Measurements from ENCODE around the gene LRBA.
"Not testable (repeated sequence)": the region's sequence is repeated elsewhere in the genome, so short reads cannot be mapped to it uniquely, and the experiment has no call there.

LRBA gene

DNA sequence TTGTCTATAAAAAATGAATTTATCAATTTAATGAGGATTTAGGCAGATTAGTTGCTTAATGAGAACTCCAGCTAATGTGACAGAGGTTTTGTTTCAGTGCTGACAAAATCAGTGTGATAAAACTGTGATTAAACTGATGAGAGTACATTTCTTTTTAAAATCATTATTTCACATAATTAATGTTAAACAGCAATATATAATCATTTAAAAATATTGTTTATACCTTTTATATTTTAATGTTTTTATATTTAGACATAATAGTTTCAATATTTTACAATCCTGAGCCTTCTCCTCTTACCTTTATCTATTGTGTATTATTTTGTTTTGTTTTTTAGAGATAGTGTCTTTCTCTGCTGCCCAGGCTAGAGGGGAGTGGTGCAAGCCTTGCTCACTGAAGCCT lies 480.3 kb downstream of the LRBA start:
- DNase-seq (ENCODE audit: low read depth in 2 of 3, low spot score in 2 of 3) = no peak

DNA sequence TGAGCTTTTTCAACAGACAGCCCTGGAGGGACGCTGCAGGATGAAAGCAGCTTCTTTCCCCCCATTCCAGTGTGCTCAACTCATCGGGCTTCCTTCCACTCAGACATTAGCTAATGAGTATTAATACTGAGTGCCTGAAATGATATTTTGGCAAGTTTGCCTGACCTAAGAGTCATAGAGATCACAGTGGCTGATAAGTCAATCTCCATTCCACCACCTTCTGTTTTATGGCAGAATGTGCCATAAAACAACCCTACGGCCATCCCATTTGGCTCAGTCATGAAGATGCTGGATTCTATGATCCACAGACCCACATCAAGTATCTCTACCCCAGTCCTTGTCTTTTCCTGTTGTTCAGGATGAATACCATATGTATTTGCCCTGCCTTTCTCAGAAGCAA lies 481.4 kb downstream of the LRBA start:
- DNase-seq (ENCODE audit: low read depth in 2 of 3, low spot score in 2 of 3) = no peak

DNA sequence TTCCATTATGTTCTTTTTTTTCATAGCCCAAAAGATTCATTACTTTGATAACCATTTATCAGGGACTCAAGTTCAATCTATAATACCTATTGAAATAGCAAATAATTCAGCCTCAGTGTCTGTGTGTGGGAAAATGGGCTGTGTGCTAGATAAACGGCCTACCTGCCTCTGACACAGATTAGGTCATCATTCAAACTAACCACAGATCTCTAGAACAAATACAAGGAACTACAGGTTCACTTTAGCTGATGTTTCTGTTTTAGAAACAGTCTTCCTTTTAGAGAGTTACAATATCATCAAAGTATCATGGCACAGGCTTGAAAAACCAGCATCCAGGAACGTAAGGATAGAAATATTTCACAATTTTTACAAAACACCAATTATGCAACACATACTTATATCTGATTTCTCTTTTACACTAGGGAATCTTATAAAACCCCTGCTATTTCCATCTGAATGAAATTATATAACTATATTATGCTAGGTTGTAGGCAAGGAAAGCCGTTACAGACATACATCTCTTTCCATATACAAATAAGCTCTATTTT lies 489.7 kb downstream of the LRBA start:
- DNase-seq (ENCODE audit: low read depth in 2 of 3, low spot score in 2 of 3) = no peak

DNA sequence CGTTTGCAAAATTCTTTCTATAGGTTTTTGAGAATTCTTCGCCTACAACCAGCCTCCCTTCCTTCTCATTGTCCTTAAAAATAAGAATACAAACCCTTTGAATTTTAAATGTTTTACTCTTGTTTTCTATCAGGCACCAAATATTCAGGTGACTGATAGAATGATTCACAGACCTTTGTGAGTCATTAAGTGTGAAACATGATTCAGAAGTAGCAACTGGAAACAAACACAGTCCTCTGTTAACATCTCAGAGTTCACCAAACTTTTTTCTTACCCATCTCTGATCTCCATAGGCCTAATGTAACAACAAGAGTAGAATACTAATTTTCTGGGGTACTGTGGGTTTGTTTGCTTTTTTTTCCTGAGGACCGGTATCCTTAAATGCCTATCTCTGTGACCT lies 496.5 kb downstream of the LRBA start:
- no peak for DNase-seq (ENCODE audit: low read depth in 2 of 3, low spot score in 2 of 3)

DNA sequence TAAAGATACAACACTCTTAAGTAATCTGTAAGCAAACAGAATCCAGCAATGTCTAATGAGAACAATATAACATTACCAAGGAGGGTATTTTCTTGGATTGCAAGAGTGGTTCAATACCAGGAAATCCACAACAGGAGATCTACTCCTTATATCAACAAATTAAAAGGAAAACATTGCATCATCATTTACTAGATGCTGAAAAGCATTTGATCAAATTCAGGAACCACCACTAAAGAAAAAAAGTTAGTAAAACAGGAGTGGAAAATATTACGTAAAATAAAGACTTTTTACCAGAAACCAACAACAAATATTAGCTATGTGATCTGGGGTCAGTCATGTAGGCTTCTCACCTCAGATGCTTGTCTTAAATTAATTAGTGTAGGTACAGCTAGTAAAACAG lies 499.9 kb downstream of the LRBA start:
- DNase-seq (ENCODE audit: low read depth in 2 of 3, low spot score in 2 of 3) = no peak

DNA sequence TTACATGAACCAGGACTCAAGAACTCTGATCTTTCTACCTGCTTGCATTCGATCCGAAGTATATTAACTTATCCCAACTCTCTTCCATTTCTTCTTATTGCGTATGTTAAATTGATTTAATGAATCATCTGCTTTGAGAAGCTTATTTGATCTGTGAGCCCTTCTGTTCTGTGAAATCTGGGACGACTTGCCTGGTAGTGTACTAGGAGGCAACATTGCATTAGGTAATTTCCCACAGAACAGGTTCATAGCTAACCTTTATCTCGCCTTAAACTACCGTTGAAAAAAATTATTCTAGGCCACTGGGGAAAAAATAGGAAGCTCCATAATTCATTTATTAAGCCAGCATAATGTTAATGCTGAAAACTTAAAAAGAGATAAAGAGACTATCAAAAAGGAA lies 500.4 kb downstream of the LRBA start:
- no peak for DNase-seq (ENCODE audit: low read depth in 2 of 3, low spot score in 2 of 3)

DNA sequence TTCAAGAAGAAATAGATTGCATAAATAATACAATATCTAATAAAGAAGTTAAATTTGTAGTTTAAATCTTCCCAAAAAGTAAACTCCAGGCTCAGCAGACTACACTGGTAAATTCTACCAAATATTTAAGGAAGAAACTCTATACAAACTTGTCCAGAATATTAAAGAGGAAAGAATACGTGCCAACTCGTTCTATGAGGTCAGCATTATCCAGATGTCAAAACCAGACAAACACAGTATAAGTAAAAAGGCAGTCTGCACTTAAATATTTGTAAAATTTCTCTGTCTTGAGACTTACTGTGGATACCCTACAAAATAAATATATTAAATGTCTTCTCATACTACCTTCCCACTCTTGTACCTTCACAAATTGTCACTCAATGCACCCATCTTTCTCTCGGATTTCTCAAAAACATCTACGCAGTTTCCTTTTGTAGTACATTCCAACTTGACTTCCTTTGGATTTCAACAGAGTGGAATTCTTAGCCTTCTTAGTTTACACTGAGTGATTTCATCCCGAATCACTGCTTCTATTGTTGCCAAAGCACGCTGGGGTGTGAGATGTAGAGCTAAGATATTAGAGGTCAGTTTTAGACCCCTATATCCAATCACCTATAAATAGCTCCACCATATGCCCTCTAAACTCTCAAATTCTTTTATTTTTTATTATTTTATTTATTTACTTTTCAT lies 504.8 kb downstream of the LRBA start:
- no peak for DNase-seq (ENCODE audit: low read depth in 2 of 3, low spot score in 2 of 3)

DNA sequence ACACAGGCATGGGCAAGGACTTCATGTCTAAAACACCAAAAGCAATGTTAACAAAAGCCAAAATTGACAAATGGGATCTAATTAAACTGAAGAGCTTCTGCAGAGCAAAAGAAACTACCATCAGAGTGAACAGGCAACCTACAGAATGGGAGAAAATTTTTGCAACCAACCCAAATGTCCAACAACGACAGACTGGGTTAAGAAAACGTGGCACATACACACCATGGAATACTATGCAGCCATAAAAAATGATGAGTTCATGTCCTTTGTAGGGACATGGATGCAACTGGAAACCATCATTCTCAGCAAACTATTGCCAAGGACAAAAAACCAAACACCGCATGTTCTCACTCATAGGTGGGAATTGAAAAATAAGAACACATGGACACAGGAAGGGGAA lies 507.4 kb downstream of the LRBA start:
- DNase-seq (ENCODE audit: low read depth in 2 of 3, low spot score in 2 of 3) = not testable (repeated sequence)

- no peak for DNase-seq (ENCODE audit: low read depth in 2 of 3, low spot score in 2 of 3)
These were observed 513.1 kb downstream of the LRBA start for GRCh38 chr4:150501983-150502382.

DNA sequence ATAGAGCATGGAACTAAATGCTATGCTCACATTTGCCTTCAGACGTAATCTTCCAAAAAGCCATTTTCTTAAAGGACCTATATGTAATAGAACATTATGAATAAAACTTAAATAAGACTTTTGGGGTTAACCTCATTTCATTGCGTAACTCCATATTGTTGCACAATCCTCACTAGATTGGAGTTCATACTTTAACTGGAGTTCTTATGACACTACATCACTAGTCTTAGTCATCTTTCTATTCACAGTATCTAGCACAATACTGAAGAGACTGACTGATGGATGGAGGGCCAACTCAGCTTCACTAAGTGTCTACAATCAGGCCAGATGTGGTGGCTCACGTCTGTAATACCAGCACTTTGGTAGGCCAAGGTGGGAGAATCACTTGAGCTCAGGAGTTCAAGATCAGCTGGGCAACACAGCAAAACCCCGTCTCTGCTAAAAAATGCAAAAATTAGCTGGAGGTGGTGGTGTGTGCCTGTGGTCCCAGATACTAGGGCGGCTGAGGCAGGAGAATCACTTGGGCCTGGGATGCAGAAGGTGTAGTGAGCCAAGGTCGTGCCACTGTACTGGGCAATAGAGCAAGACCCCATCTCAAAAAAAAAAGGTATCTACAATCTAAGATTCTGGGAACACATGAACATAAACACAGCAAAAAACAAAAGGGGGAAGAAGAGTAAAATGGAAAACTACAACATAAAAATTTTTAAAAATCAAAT lies 513.9 kb downstream of the LRBA start:
- DNase-seq (ENCODE audit: low read depth in 2 of 3, low spot score in 2 of 3) = no peak

DNA sequence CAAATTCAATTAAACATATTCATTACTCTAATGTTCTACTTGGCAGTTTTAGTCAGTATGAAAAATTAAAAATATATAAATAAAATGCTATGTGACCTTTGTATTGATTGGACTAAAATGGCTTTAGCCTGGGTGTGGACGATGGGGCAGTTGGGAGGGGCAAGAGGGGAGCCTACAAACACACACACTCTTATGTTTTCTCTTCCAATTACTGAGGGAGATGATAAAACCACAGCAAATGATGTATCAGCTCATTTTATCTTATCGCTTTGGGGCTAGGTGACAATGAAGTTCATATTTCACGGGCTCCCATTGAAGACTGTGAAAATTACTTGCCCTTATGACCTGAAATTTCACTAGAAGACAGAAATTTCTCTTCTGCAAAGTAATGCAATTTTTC lies 517.5 kb downstream of the LRBA start:
- no peak for DNase-seq (ENCODE audit: low read depth in 2 of 3, low spot score in 2 of 3)

GRCh38 chr4:150495550-150495949 lies 519.5 kb downstream of the LRBA start:
- DNase-seq (ENCODE audit: low read depth in 2 of 3, low spot score in 2 of 3) = no peak

- DNase-seq (ENCODE audit: low read depth in 2 of 3, low spot score in 2 of 3) = no peak
These were observed 521.2 kb downstream of the LRBA start for GRCh38 chr4:150493851-150494250.

DNA sequence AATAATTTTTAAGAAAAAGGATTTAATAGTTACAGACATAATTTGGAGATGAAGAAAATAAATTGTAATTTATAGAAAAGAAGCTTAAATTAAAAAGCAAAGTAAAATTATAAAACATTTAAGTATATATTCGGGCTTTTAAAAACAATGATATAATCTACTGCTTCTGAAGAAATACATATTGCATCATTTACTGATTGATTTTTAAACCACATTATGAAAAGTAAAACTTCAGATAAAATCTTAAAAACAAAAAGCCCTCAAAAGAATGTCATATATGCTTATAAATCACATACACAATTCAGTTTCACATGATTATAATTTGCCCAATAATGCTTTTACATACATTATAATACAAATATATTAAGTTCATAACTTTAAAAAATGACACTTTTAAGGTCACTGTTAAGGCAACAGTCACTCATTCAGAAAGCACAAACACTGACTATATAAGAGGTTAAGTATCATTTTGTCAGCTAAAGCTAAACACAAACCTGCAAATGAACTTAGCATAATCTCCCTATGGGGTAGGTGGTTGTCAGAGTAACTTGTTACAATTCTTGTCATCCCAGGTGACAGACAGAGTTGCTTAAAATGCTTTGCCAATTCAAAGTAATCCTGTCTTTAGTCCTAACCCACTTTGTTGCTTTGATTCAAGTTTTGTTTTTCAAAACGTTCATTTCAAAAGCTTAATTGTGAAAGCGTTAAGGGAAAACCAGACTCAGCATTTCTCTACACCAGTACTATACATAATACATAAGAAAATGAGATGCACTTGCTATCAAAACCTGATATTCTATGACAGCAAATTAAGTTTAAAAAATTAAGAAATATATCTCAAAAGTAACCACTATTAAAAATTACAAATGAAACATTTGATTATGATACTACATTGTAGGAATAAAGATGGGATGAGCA lies 523.7 kb downstream of the LRBA start:
- no peak for DNase-seq (ENCODE audit: low read depth in 2 of 3, low spot score in 2 of 3)

- no peak for DNase-seq (ENCODE audit: low read depth in 2 of 3, low spot score in 2 of 3)
These were observed 532.5 kb downstream of the LRBA start for GRCh38 chr4:150482581-150482980.

- DNase-seq (ENCODE audit: low read depth in 2 of 3, low spot score in 2 of 3) = no peak
These were observed 535.4 kb downstream of the LRBA start for GRCh38 chr4:150479657-150480056.

- no peak for DNase-seq (ENCODE audit: low read depth in 2 of 3, low spot score in 2 of 3)
These were observed 537.2 kb downstream of the LRBA start for GRCh38 chr4:150477869-150478268.

DNA sequence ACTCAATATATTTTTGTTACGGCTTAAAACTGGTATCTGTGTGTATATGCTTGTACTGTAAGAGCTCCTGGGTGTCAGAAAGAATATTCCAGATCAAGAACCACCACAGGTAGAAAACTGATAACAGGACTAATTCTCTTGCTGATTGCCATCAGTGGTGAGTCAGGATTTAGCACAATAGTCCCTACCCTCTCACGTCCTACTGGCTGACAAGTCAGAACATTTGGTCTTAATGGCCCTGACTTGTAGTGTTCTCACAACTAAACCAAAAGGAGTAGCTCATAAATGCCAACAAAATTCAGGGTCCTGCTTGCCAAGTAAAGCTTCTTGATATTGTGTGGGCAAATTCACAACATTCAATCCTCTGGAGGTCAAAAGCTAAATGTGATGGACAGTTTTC lies 538.3 kb downstream of the LRBA start:
- DNase-seq (ENCODE audit: low read depth in 2 of 3, low spot score in 2 of 3) = no peak

DNA sequence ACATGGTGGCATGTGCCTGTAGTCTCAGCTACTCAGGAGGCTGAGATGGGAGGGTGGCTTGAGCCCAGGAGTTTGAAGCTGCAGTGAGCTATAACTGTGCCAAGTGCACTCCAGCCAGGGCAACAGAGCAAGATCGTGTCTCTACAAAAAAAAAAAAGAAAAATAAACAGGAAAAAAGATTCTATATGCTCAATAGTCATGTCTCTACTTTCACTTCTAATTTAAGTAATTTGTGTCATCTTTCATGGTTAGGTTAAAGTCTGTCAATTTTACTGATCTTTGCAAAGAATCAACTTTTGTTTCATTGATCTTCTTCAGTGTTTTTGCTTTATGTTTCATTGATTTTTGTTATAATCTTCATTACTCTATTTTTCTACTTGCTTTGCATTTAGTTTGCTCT lies 539.3 kb downstream of the LRBA start:
- no peak for DNase-seq (ENCODE audit: low read depth in 2 of 3, low spot score in 2 of 3)

GRCh38 chr4:150464523-150464922 lies 550.6 kb downstream of the LRBA start:
- DNase-seq (ENCODE audit: low read depth in 2 of 3, low spot score in 2 of 3) = no peak

DNA sequence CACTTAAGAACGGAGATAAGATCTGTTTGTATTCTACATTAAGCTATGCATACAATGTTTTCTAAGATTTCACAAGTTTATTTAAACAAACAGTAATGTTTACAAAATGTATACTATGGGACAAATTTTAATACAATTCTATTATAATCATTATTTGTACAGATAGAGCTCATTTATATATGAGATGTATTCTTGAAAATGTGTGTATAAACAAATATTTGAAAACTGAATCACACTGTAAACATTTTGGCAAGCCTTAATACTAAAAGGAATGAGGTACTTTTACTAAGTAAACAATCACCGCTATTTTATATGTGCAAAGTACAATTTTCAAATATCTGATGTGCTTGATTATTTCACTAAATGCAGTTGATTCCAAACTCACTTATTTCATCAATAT lies 552.3 kb downstream of the LRBA start:
- no peak for DNase-seq (ENCODE audit: low read depth in 2 of 3, low spot score in 2 of 3)

- DNase-seq (ENCODE audit: low read depth in 2 of 3, low spot score in 2 of 3) = no peak
These were observed 553.1 kb downstream of the LRBA start for GRCh38 chr4:150461957-150462356.

All from activated CD8-positive, alpha-beta memory T cell treated with anti-CD3 and anti-CD28 coated beads for 48 hours (primary cell).